Tibial artery (tissue), 4 donors: ENCODE results near the gene MAP3K4.
A peak's percentile ranks its signal among the peaks of the same experiment; 100 is the strongest.

Source experiments
- DNase-seq, 2 donors: peaks; one replicate each; pipeline ENCODE4 v3.0.0-alpha.2; 2019
- H3K27ac ChIP-seq, 2 donors: fragments of 200-600 bp; sonication (generic) in 1 of 2; 1 replicate in 1 of 2; 2 replicates in 1 of 2; pipeline ENCODE4 v1.5.1; 2018 to 2019; ENCODE audit warnings: mild to moderate bottlenecking in 1 of 2
- H3K27me3 ChIP-seq, 2 donors: fragments of 200-600 bp; sonication (generic) in 1 of 2; one replicate each; pipeline versions ENCODE4 v1.5.1 to v1.6.0; 2016 to 2019
- H3K36me3 ChIP-seq, 3 donors: fragments of 200-600 bp; sonication (generic) in 2 of 3; one replicate each; pipeline ENCODE4 v1.5.1; 2016 to 2019; ENCODE audit warnings: mild to moderate bottlenecking in 2 of 3
- H3K4me1 ChIP-seq, 4 donors: fragments of 200-600 bp; sonication (generic) in 2 of 4; 1 replicate in 3 of 4; 2 replicates in 1 of 4; pipeline ENCODE4 v1.5.1; 2016 to 2019
- H3K4me3 ChIP-seq, 2 donors: fragments of 200-600 bp; sonication (generic) in 1 of 2; 1 replicate in 1 of 2; 2 replicates in 1 of 2; pipeline ENCODE4 v1.5.1; 2018 to 2019; ENCODE audit warnings: mild to moderate bottlenecking in 2 of 2
- H3K9me3 ChIP-seq, 3 donors: fragments of 200-600 bp; sonication (generic) in 1 of 3; one replicate each; pipeline ENCODE4 v1.5.1; 2016 to 2019
- intact Hi-C: fragments of 100-400 bp; cut with DNase I; formaldehyde crosslinking; loops from one replicate; pipeline ENCODE4 v1.15.0; 2023; ENCODE audit warnings: low total_unique reads
- TF ChIP-seq, protein P1 (sequence below), 2 experiments: fragments of 200-600 bp in 1 of 2; fragments of 450-650 bp in 1 of 2; IDR thresholded peaks; one replicate each; pipeline ENCODE4 v1.5.1; 2017 to 2019; ENCODE audit warnings: antibody characterized with exemption in 2 of 2, mild to moderate bottlenecking in 1 of 2, moderate library complexity in 1 of 2

MAP3K4 gene

DNA sequence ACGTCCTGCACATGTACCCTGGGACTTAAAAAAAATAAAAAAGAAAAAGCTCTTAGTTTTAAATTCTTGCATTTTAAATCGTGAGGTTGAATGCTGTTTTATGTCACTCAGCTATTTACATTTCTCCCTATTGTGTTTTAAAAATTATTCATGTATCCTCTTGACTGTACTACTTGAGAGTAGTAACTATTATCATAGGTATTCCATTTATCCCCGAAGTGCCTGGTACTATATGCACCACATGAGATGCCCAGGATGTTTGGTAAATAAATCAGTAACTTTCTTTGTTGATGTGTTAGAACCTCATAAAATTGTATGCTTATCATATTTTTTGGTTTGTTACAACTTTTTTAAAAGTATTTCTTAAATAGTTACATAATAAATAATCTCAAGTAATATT, 18.4 kb downstream of the MAP3K4 start:
- intact Hi-C loops: loop anchor here (2.0 kb wide), 1 partner anchor 55 kb away; no protein-coding TSS in a partner anchor
- no peaks in the 10 kb centered on the region for H3K27me3 ChIP-seq
- H3K4me1 ChIP-seq: peaks cover 0 to 42% (median 26%) of the 10 kb centered on the region in 4 donors
- TF ChIP-seq, protein P1, sequence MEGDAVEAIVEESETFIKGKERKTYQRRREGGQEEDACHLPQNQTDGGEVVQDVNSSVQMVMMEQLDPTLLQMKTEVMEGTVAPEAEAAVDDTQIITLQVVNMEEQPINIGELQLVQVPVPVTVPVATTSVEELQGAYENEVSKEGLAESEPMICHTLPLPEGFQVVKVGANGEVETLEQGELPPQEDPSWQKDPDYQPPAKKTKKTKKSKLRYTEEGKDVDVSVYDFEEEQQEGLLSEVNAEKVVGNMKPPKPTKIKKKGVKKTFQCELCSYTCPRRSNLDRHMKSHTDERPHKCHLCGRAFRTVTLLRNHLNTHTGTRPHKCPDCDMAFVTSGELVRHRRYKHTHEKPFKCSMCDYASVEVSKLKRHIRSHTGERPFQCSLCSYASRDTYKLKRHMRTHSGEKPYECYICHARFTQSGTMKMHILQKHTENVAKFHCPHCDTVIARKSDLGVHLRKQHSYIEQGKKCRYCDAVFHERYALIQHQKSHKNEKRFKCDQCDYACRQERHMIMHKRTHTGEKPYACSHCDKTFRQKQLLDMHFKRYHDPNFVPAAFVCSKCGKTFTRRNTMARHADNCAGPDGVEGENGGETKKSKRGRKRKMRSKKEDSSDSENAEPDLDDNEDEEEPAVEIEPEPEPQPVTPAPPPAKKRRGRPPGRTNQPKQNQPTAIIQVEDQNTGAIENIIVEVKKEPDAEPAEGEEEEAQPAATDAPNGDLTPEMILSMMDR (IDR thresholded peaks at IDR 0.05): no peak
- no peak for DNase-seq
- H3K9me3 ChIP-seq: no peaks in the 10 kb centered on the region
- H3K27ac ChIP-seq: no peak overlapping the region
- no peaks in the 10 kb centered on the region for H3K36me3 ChIP-seq
- no peak overlapping the region for H3K4me3 ChIP-seq

DNA sequence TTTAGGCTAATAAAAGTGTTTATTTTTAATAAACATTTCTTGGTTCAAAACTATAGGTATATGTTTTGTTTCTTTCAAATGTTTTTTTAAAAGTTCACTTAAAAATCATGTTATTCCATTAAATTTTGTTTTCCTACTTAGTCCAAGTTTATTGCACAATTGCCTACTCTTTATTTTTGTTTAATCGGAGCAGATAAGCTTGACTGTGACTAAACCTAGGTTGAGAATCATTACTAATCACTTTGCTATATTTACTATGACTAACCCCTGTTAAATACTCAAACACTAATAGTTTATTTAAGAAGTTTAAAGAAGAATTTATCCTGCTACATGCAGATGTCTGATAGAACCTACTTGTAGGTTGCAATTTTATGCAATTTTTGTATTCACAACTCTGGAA, 18.8 kb downstream of the MAP3K4 start:
- intact Hi-C loops: no loop called here
- TF ChIP-seq, protein P1 (IDR thresholded peaks at IDR 0.05): no peak
- H3K4me3 ChIP-seq: no peak overlapping the region
- peaks cover 0 to 42% (median 26%) of the 10 kb centered on the region in 4 donors for H3K4me1 ChIP-seq
- no peaks in the 10 kb centered on the region for H3K27me3 ChIP-seq
- no peaks in the 10 kb centered on the region for H3K9me3 ChIP-seq
- H3K27ac ChIP-seq: no peak overlapping the region
- no peak for DNase-seq
- H3K36me3 ChIP-seq: no peaks in the 10 kb centered on the region

DNA sequence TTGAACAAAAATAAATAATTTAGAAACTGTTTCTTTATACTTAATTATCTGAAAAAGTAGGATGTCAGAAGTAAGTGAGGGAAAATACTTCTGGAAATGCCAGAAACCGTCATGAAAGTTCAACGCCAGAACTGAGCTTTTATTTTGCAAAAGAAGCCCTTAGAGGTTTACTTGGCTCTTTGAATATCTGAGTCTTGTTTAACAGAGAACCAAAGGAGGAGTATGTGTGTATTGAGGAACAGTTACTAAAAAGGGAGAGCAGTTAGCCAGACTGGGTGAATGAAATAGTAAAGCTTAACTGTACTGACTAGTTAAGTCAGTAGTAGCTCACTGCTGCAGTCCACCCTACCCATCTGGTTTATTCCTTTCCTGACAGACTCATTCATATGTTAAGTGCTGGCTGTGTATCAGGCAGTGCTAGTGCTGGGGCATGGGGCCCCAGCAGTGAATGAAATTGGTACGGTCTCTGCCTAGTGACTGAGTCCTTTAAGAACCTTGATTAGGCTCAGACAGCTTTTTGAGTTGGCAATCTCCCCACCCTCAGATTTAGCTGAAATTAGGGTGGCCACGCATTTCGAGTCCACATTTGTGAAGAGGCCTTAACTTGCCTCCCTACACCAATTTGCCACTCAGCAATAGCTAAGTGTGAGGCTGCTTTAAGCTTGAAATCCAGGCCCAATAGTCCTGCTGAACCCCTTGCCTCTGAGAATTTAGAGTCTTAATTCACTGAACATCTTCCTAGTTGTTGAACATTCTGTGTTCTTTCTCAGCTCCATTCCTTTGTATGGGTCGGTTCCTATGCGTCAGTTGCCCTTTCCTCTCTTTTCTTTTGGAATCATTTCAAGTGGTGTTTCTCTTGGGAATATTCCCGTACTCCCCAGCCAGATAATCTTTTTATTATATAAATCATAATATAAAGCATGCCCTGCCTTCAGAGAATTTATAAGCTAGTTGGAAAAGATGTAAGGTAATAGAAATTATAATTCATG, 20.2 kb downstream of the MAP3K4 start:
- H3K27me3 ChIP-seq: no peaks in the 10 kb centered on the region
- peak overlapping the region; percentile 44 to 60 for H3K27ac ChIP-seq
- TF ChIP-seq, protein P1 (IDR thresholded peaks at IDR 0.05): no peak
- H3K4me3 ChIP-seq: no peak overlapping the region
- intact Hi-C loops: no loop called here
- DNase-seq: no peak
- peaks cover 0 to 42% (median 26%) of the 10 kb centered on the region in 4 donors for H3K4me1 ChIP-seq
- H3K9me3 ChIP-seq: no peaks in the 10 kb centered on the region
- H3K36me3 ChIP-seq: no peaks in the 10 kb centered on the region

DNA sequence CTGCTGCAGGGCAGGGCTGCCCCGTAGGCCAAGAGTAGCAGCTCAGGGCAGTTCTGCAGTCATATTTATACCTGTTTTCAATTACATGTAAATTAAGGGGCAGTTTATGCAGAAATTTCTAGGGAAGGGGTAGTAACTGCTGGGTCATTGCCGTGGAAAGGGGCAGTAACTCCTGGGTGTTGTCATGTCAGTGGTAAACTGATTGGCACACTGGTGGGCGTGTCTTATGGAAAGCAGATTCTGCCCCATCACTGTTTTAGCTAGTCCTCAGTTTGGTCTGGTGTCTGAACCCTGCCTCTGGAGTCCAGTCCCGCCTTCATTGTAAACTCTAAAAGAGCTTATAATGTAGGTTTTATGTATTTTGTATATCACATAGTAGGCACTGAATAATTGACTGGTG, 22.1 kb downstream of the MAP3K4 start:
- H3K27ac ChIP-seq: no peak overlapping the region
- TF ChIP-seq, protein P1 (IDR thresholded peaks at IDR 0.05): no peak
- no peaks in the 10 kb centered on the region for H3K36me3 ChIP-seq
- no peaks in the 10 kb centered on the region for H3K9me3 ChIP-seq
- intact Hi-C loops: no loop called here
- DNase-seq: no peak
- peaks cover 0 to 42% (median 26%) of the 10 kb centered on the region in 4 donors for H3K4me1 ChIP-seq
- H3K27me3 ChIP-seq: no peaks in the 10 kb centered on the region
- no peak overlapping the region for H3K4me3 ChIP-seq

DNA sequence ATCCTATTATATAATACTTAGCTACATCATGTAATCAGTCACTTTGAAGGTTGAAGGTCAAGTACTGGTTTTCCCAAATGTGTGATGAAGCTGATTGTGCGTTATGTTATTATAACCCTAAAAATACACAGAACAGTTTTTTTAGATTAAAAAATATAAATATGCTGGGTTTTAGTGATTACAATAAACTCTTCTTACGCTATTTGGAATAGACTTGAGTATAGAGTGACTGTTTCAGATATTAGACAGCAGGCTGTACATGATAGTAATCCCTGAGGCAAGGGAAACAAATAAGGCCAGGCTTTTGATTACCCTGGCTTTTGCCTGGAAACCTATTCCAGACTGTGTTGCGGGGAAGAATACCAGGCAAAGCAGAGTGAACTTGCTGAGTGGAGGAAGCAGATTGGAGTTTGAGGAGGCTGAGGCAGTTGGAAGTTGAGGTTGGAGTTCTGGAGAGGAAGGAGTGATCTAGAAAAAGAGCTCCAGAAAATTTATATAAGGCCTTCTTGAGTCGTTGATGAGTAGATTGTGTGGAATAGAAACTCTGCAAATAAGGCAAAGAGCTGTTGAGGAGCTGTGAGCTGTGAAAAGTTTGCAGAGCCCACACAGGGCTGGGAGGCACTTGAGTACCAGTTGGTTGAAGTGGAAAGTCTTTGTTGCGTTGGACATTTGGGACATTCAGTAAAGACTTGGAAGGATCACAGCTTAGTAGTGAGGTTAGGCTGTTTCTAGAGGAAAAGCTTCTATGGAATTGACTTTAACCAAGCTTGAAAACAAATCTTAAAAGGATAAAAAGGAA, 26.4 kb downstream of the MAP3K4 start:
- no peak overlapping the region for H3K27ac ChIP-seq
- peaks cover 0 to 9% (median 5%) of the 10 kb centered on the region in 4 donors for H3K4me1 ChIP-seq
- H3K27me3 ChIP-seq: no peaks in the 10 kb centered on the region
- TF ChIP-seq, protein P1 (IDR thresholded peaks at IDR 0.05): no peak
- H3K36me3 ChIP-seq: peaks cover 0 to 4% (median 0%) of the 10 kb centered on the region in 3 donors
- intact Hi-C loops: no loop called here
- no peak overlapping the region for H3K4me3 ChIP-seq
- no peaks in the 10 kb centered on the region for H3K9me3 ChIP-seq
- no peak for DNase-seq
